ENCODE measurements around the gene KDM4E.
"Not testable (repeated sequence)": the region's sequence is repeated elsewhere in the genome, so short reads cannot be mapped to it uniquely, and the experiment has no call there.

Gene KDM4E

DNA sequence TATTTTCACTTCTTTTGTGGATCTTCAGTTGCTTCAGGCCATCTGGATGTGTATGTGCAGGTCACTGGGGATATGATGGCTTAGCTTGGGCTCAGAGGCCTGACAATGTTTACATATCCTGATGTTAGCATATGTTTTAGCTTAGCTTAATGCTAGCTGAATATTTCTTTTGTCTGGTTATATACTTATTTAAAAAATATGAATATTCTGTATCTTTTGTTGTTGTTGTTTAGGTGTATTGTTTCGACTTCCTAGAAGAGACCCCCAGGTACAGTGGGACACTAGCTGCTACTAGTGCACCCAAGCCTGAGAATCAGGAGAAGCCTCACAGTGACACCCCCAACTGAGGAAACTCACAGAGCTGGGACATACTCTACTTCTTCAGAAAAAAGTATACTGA is at the start of gene KDM4E:
Gene KDM4E, plus strand, starts transcription at position 301 of the 400 bp plus-strand sequence. CDS start 300 bp downstream, outside the sequence.
- Mint-ChIP-seq H3K27ac (no peak within 1 kb of the TSS), H3K4me3 (no peak within 1 kb of the TSS), H3K27me3 (no peaks in the 10 kb centered on the region), H3K9me3 (no peaks in the 10 kb centered on the region), H3K36me3 (ENCODE audit: low read depth) (no peaks in the 10 kb centered on the region), H3K4me1 (ENCODE audit: low read depth) (no peaks in the 10 kb centered on the region)

GRCh38 chr11:94975599-94975998 is 49.5 kb upstream of the KDM4E start:
- no peaks in the 10 kb centered on the region for H3K27me3 Mint-ChIP-seq
- H3K4me3 Mint-ChIP-seq: no peak overlapping the region
- H3K27ac Mint-ChIP-seq: no peak overlapping the region
- H3K4me1 Mint-ChIP-seq (ENCODE audit: low read depth): peaks cover 38% of the 10 kb centered on the region
- H3K36me3 Mint-ChIP-seq (ENCODE audit: low read depth): peaks cover 14% of the 10 kb centered on the region
- no peaks in the 10 kb centered on the region for H3K9me3 Mint-ChIP-seq

- H3K27me3 Mint-ChIP-seq: peaks cover 20% of the 10 kb centered on the region
- H3K36me3 Mint-ChIP-seq (ENCODE audit: low read depth): no peaks in the 10 kb centered on the region
- H3K9me3 Mint-ChIP-seq: no peaks in the 10 kb centered on the region
- H3K27ac Mint-ChIP-seq: no peak overlapping the region
- H3K4me1 Mint-ChIP-seq (ENCODE audit: low read depth): no peaks in the 10 kb centered on the region
- no peak overlapping the region for H3K4me3 Mint-ChIP-seq
Measured at GRCh38 chr11:94987378-94987777, 37.7 kb upstream of the KDM4E start.

DNA sequence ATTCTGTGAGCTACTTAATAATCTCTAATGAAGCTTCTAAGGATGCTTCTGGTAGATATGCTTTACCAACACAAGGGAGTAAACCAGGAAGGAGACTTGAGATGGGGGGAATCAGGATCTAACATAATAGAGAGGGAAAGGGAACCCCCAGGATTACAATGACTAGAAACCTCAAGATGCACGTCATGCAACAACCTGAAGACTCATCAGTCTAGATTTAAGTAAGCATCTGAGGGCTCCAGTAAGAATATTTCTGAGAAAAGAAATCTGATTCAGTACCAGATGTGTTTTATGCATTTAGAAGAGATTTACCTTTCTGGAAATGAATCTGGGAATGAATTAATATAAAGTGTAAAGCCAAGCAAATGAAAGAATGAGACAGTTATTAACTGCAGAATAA is 36.3 kb upstream of the KDM4E start:
- no peak overlapping the region for H3K27ac Mint-ChIP-seq
- no peaks in the 10 kb centered on the region for H3K9me3 Mint-ChIP-seq
- H3K27me3 Mint-ChIP-seq: peaks cover 20% of the 10 kb centered on the region
- no peaks in the 10 kb centered on the region for H3K36me3 Mint-ChIP-seq (ENCODE audit: low read depth)
- H3K4me3 Mint-ChIP-seq: no peak overlapping the region
- H3K4me1 Mint-ChIP-seq (ENCODE audit: low read depth): no peaks in the 10 kb centered on the region

DNA sequence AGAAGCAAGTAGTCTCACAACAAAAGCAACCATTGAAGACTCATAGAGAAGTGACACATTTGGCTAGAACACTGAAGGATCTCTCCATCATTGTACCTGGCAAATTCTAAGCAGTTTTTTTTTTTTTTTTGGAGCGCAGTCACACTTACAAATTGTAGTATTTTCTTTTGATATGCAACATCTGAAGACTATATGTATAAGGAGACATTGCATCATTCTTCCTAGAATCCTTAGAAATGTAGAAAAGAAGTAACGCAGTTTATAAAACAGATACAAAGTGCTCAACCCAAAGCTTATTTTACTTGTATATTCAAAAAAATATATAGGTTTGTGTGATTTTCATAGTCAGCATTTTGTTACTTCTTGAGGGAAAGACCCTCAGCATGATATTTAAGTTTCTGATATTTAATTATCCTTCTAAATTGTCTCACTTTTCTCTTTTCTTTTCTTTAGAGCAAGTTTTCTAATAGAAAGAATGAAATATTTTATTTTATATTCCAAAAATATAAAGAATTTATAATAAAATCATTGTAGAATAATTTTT is 31.6 kb upstream of the KDM4E start:
- H3K27me3 Mint-ChIP-seq: peaks cover 7% of the 10 kb centered on the region
- H3K4me1 Mint-ChIP-seq (ENCODE audit: low read depth): no peaks in the 10 kb centered on the region
- no peak overlapping the region for H3K4me3 Mint-ChIP-seq
- no peaks in the 10 kb centered on the region for H3K9me3 Mint-ChIP-seq
- no peak overlapping the region for H3K27ac Mint-ChIP-seq
- H3K36me3 Mint-ChIP-seq (ENCODE audit: low read depth): no peaks in the 10 kb centered on the region

DNA sequence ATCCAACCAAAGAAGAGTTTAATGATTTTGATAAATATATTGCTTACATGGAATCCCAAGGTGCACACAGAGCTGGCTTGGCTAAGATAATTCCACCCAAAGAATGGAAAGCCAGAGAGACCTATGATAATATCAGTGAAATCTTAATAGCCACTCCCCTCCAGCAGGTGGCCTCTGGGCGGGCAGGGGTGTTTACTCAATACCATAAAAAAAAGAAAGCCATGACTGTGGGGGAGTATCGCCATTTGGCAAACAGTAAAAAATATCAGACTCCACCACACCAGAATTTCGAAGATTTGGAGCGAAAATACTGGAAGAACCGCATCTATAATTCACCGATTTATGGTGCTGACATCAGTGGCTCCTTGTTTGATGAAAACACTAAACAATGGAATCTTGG is 27.6 kb upstream of the KDM4E start:
- H3K36me3 Mint-ChIP-seq (ENCODE audit: low read depth): no peaks in the 10 kb centered on the region

GRCh38 chr11:94998285-94998684 is 26.8 kb upstream of the KDM4E start:
- no peak overlapping the region for H3K27ac Mint-ChIP-seq
- no peaks in the 10 kb centered on the region for H3K9me3 Mint-ChIP-seq
- no peaks in the 10 kb centered on the region for H3K27me3 Mint-ChIP-seq
- no peaks in the 10 kb centered on the region for H3K36me3 Mint-ChIP-seq (ENCODE audit: low read depth)
- H3K4me3 Mint-ChIP-seq: no peak overlapping the region
- no peaks in the 10 kb centered on the region for H3K4me1 Mint-ChIP-seq (ENCODE audit: low read depth)

More for the DNA sequence above, 27.6 kb upstream of the KDM4E start:
- H3K9me3 Mint-ChIP-seq: no peaks in the 10 kb centered on the region
- H3K4me1 Mint-ChIP-seq (ENCODE audit: low read depth): no peaks in the 10 kb centered on the region
- no peak overlapping the region for H3K27ac Mint-ChIP-seq
- no peak overlapping the region for H3K4me3 Mint-ChIP-seq
- H3K27me3 Mint-ChIP-seq: no peaks in the 10 kb centered on the region

DNA sequence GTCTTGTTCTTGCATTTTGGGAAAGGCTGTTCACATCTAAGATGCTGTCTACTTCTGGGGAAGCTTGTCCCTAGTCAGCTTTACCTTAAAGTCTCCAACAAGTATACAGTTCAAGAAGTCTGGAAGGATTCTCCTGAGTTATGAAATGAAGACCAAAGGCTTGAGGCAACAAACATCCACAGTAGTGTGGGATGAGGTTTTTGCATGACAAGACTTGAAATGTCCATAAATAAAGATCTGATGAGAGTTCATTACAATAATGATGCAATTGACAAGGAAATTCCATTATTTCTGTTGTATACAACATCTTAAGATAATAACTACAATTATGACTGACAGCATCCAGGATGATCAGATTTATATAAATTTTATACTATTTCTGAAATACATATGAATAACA is 21.3 kb upstream of the KDM4E start:
- no peaks in the 10 kb centered on the region for H3K36me3 Mint-ChIP-seq (ENCODE audit: low read depth)
- H3K9me3 Mint-ChIP-seq: no peaks in the 10 kb centered on the region
- peaks cover 20% of the 10 kb centered on the region for H3K27me3 Mint-ChIP-seq
- H3K4me3 Mint-ChIP-seq: no peak overlapping the region
- H3K27ac Mint-ChIP-seq: no peak overlapping the region
- H3K4me1 Mint-ChIP-seq (ENCODE audit: low read depth): no peaks in the 10 kb centered on the region

DNA sequence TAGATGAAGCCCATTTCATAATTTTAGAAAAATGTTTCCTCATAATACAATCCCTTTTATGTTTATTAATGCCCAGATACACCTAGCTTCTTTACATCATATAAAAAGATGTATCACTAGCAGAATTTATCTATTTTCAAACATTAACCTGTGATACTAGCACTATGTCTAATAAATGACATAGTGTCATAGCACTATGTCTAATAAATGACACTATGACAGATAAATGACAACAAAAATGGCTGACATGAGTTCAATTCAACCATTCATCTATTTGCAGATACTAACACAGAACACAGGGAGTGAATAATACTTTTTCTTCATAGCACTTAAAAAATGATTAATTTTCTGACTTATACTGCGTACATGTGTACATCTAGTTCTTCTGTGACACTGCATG is 19.4 kb upstream of the KDM4E start:
- Mint-ChIP-seq H3K27me3 (peaks cover 28% of the 10 kb centered on the region), H3K4me3 (no peak overlapping the region), H3K9me3 (no peaks in the 10 kb centered on the region), H3K4me1 (ENCODE audit: low read depth) (no peaks in the 10 kb centered on the region), H3K36me3 (ENCODE audit: low read depth) (no peaks in the 10 kb centered on the region), H3K27ac (no peak overlapping the region)

DNA sequence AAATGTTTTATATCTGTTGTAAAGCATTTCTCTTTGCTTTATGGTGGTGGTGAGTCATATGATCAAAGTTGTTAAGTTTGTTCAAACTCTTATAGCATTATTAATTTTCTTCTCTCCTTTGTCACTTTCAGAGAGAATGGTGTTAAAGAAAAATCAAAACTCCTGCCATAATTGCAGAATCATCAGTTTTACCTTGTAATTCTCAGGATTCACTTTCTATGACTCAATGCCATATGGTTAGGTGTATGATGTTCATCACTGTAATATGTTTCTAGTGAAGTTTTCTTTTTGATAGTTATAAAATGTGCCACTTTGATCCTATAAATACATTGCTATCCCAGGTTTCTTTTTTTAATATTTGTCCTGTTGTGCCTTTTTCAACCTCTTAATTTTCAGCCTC is 13.7 kb upstream of the KDM4E start:
- Mint-ChIP-seq H3K27me3 (peaks cover 24% of the 10 kb centered on the region), H3K36me3 (ENCODE audit: low read depth) (no peaks in the 10 kb centered on the region), H3K9me3 (no peaks in the 10 kb centered on the region), H3K27ac (no peak overlapping the region), H3K4me3 (no peak overlapping the region), H3K4me1 (ENCODE audit: low read depth) (no peaks in the 10 kb centered on the region)

GRCh38 chr11:95014184-95014821 is 10.8 kb upstream of the KDM4E start:
- no peak overlapping the region for H3K27ac Mint-ChIP-seq
- H3K4me1 Mint-ChIP-seq (ENCODE audit: low read depth): no peaks in the 10 kb centered on the region
- no peaks in the 10 kb centered on the region for H3K36me3 Mint-ChIP-seq (ENCODE audit: low read depth)
- peaks cover 14% of the 10 kb centered on the region for H3K27me3 Mint-ChIP-seq
- H3K9me3 Mint-ChIP-seq: no peaks in the 10 kb centered on the region
- H3K4me3 Mint-ChIP-seq: no peak overlapping the region

GRCh38 chr11:95016139-95016538 is 8.9 kb upstream of the KDM4E start:
- Mint-ChIP-seq H3K27ac (no peak overlapping the region), H3K27me3 (peaks cover 6% of the 10 kb centered on the region), H3K36me3 (ENCODE audit: low read depth) (no peaks in the 10 kb centered on the region), H3K4me1 (ENCODE audit: low read depth) (no peaks in the 10 kb centered on the region), H3K9me3 (no peaks in the 10 kb centered on the region), H3K4me3 (no peak overlapping the region)

GRCh38 chr11:95021468-95021867 is 3.6 kb upstream of the KDM4E start:
- H3K9me3 Mint-ChIP-seq; H3K4me3 Mint-ChIP-seq; H3K27ac Mint-ChIP-seq; H3K27me3 Mint-ChIP-seq; H3K4me1 Mint-ChIP-seq (ENCODE audit: low read depth); H3K36me3 Mint-ChIP-seq (ENCODE audit: low read depth): not testable (repeated sequence)

GRCh38 chr11:95025594-95025993 is 536 bp downstream of the KDM4E start:
- not testable (repeated sequence) for H3K4me3 Mint-ChIP-seq; H3K9me3 Mint-ChIP-seq; H3K27me3 Mint-ChIP-seq; H3K36me3 Mint-ChIP-seq (ENCODE audit: low read depth); H3K27ac Mint-ChIP-seq; H3K4me1 Mint-ChIP-seq (ENCODE audit: low read depth)

DNA sequence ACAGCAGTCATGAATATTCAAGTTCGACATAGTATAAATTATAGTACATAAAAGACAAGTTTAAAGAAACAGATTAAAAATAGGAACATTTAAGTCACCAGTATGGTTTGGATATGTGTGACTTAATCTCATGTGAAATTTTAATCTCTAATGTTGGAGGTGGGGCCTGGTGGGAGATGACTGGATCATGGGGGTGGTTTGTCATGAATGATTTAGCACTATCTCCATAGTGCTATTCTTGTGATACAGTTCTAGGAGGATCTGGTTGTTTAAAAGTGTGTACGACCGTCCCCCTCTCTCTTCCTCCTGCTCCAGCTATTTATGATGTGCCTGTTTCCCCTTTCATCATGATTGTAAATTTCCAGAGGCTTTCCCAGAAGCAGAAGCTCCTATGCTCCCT is 3.3 kb downstream of the KDM4E start:
- no peaks in the 10 kb centered on the region for H3K4me1 Mint-ChIP-seq (ENCODE audit: low read depth)
- no peaks in the 10 kb centered on the region for H3K9me3 Mint-ChIP-seq
- H3K27me3 Mint-ChIP-seq: peaks cover 5% of the 10 kb centered on the region
- H3K27ac Mint-ChIP-seq: no peak overlapping the region
- no peak overlapping the region for H3K4me3 Mint-ChIP-seq
- H3K36me3 Mint-ChIP-seq (ENCODE audit: low read depth): no peaks in the 10 kb centered on the region

- Mint-ChIP-seq H3K4me3 (no peak overlapping the region), H3K36me3 (ENCODE audit: low read depth) (no peaks in the 10 kb centered on the region), H3K27me3 (peaks cover 25% of the 10 kb centered on the region), H3K9me3 (no peaks in the 10 kb centered on the region), H3K27ac (no peak overlapping the region), H3K4me1 (ENCODE audit: low read depth) (no peaks in the 10 kb centered on the region)
Measured at GRCh38 chr11:95033051-95033450, 8.0 kb downstream of the KDM4E start.
